Measurements from ENCODE around the gene PSMC1. TPM values are rescaled to one million over a fixed set of nuclear protein-coding genes. Genes with fewer than 3 reads are reported as not detected.

The PSMC1 gene
- total RNA-seq, 3 donors from 2014 or later = 74.4 to 170 (median 117) TPM

DNA sequence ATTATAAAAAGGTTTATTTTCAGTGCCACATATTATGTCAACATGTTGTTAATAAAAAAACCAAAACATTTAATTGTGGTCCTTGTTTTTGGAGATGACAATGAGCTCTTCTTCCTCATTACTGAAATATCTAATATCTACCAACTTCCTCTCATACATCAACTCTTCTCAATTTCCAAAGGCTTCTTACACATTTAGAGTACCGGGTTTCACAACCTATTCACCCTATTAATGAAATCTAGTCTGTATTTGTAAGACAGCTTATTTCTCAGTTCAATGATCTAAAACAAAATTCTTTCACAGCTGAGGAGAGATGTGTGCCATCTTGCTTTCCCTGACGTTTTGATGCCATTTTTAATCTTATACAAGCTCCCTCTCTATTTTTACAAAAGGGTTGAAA lies 60.9 kb downstream of the PSMC1 start:
- Histone ChIP-seq H3K4me1 (no peaks in the 10 kb centered on the region), H3K4me3 (no peak overlapping the region), H3K36me3 (peaks cover 8% of the 10 kb centered on the region), H3K27ac (no peak overlapping the region), H3K27me3 (no peaks in the 10 kb centered on the region), H3K9me3 (no peaks in the 10 kb centered on the region)
- TF ChIP-seq, protein P1, sequence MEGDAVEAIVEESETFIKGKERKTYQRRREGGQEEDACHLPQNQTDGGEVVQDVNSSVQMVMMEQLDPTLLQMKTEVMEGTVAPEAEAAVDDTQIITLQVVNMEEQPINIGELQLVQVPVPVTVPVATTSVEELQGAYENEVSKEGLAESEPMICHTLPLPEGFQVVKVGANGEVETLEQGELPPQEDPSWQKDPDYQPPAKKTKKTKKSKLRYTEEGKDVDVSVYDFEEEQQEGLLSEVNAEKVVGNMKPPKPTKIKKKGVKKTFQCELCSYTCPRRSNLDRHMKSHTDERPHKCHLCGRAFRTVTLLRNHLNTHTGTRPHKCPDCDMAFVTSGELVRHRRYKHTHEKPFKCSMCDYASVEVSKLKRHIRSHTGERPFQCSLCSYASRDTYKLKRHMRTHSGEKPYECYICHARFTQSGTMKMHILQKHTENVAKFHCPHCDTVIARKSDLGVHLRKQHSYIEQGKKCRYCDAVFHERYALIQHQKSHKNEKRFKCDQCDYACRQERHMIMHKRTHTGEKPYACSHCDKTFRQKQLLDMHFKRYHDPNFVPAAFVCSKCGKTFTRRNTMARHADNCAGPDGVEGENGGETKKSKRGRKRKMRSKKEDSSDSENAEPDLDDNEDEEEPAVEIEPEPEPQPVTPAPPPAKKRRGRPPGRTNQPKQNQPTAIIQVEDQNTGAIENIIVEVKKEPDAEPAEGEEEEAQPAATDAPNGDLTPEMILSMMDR (IDR thresholded peaks at IDR 0.05) = no peak
- TF ChIP-seq POLR2A (IDR thresholded peaks at IDR 0.05) = no peak
- TF ChIP-seq POLR2AphosphoS5 (IDR thresholded peaks at IDR 0.05) = no peak
- no peak for DNase-seq (ENCODE audit: low spot score in 2 of 2)
- intact Hi-C loops (cut with DNase I; ENCODE audit: low total_unique reads) = no loop called here

DNA sequence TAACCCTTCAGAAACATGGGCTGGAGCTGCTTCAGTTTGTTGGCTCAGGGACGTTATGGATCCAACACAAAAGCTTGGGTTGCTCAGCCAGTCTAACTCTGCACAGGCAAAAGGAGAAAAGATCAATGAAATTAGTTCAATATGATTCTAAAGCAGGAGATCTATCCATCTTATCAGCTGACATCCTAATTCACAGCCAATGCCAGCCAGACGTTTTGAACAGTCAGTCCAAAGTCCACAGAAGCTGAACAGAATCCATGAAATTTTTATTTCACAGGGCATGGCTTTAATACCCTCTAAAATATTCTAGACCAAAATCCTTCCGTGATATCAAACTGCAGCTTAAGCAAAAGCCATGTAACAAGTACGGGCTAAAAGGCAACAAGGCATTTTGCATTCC lies 61.7 kb downstream of the PSMC1 start:
- no peaks in the 10 kb centered on the region for H3K27me3 ChIP-seq
- DNase-seq (ENCODE audit: low spot score in 2 of 2) = no peak
- peaks cover 8% of the 10 kb centered on the region for H3K36me3 ChIP-seq
- TF ChIP-seq POLR2AphosphoS5 (IDR thresholded peaks at IDR 0.05) (no peak), POLR2A (IDR thresholded peaks at IDR 0.05) (no peak)
- TF ChIP-seq, protein P1 (IDR thresholded peaks at IDR 0.05) = no peak
- no peaks in the 10 kb centered on the region for H3K9me3 ChIP-seq
- H3K27ac ChIP-seq = no peak overlapping the region
- no peak overlapping the region for H3K4me3 ChIP-seq
- intact Hi-C loops (cut with DNase I; ENCODE audit: low total_unique reads) = no loop called here
- H3K4me1 ChIP-seq = no peaks in the 10 kb centered on the region

DNA sequence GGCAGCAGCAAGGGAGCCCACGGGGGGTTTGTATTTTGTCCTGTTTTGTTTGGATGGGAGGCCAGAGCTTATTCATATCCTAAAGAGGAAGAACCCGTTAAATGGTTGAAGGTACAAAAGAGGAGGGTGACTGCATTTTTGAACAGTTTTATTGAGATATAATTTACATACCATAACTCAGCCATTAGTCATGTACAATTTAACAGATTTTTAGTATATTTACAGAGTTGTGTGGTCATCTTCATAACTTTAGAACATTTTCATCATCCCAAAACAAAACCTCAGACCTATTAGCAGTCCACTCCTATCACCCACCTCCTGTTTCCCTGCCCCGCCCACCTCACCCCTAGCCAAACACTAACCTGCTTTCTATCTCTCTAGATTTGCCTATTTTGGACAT lies 62.8 kb downstream of the PSMC1 start:
- no peaks in the 10 kb centered on the region for H3K4me1 ChIP-seq
- no peaks in the 10 kb centered on the region for H3K9me3 ChIP-seq
- H3K4me3 ChIP-seq = no peak overlapping the region
- peaks cover 5% of the 10 kb centered on the region for H3K36me3 ChIP-seq
- intact Hi-C loops (cut with DNase I; ENCODE audit: low total_unique reads) = no loop called here
- TF ChIP-seq POLR2AphosphoS5 (IDR thresholded peaks at IDR 0.05) (no peak), POLR2A (IDR thresholded peaks at IDR 0.05) (no peak)
- TF ChIP-seq, protein P1 (IDR thresholded peaks at IDR 0.05) = no peak
- no peak for DNase-seq (ENCODE audit: low spot score in 2 of 2)
- no peak overlapping the region for H3K27ac ChIP-seq
- H3K27me3 ChIP-seq = no peaks in the 10 kb centered on the region

DNA sequence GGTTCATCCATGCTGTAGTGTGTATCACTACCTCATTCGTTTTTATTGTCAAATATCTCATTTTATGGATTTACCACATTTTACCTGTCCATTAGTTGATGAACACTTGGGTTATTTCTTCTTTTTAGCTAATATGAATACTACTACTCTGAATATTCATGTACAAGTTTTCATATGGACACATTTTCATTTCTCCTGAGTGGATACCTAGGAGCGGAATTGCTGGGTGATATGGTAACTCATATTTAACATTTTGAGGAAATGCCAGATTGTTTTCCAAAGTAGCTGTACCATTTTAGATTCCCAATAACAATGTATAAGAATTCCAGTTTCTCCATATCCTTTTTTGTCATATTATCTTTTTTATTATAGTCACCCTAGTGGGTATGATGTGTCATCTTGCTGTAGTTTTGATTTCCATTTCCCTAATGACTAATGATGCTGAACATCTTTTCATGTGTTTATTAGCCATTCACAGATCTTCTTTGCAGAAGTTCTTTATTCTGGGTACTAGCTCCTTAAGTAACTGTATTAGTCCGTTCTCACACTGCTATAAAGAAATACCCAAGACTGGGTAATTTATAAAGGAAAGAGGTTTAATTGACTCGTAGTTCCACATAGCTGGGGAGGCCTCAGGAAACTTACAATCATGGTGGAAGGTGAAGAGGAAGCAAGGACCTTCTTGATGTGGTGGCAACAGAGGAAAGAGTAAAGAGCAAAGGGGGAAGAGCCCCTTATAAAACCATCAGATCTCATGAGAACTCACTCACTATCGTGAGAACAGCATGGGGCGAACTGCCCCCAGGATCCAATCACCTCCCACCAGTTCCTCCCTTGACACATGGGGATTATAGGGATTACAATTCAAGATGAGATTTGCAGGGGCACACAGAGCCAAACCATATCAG lies 63.5 kb downstream of the PSMC1 start:
- intact Hi-C loops (cut with DNase I; ENCODE audit: low total_unique reads) = no loop called here
- Histone ChIP-seq H3K9me3 (no peaks in the 10 kb centered on the region), H3K27me3 (no peaks in the 10 kb centered on the region), H3K4me1 (no peaks in the 10 kb centered on the region), H3K4me3 (no peak overlapping the region), H3K27ac (no peak overlapping the region), H3K36me3 (no peaks in the 10 kb centered on the region)
- TF ChIP-seq, protein P1 (IDR thresholded peaks at IDR 0.05) = no peak
- TF ChIP-seq POLR2A (IDR thresholded peaks at IDR 0.05) (no peak), POLR2AphosphoS5 (IDR thresholded peaks at IDR 0.05) (no peak)
- no peak for DNase-seq (ENCODE audit: low spot score in 2 of 2)

DNA sequence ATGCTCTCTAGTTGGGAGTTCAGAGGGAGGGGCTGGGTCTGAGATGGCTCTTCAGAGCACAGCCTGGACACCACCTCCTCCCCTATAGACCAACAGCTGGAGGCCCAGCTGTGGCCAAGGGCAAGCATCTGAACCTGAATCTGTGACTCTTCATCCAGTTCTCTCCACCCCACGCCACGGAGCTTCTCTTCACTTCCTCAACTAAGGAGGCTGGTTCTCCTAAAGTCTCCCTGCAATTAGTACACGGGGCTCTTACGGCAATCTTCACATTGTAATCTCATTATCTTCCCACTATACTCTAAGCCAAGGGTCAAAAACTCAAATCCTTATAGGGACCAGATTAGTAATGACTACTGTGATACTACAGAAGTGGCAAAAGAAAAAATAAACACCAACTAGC lies 65.5 kb downstream of the PSMC1 start:
- Histone ChIP-seq H3K9me3 (no peaks in the 10 kb centered on the region), H3K36me3 (no peaks in the 10 kb centered on the region), H3K27me3 (no peaks in the 10 kb centered on the region), H3K4me1 (no peaks in the 10 kb centered on the region), H3K27ac (no peak overlapping the region), H3K4me3 (no peak overlapping the region)
- intact Hi-C loops (cut with DNase I; ENCODE audit: low total_unique reads) = no loop called here
- TF ChIP-seq, protein P1 (IDR thresholded peaks at IDR 0.05) = no peak
- TF ChIP-seq POLR2AphosphoS5 (IDR thresholded peaks at IDR 0.05) (no peak), POLR2A (IDR thresholded peaks at IDR 0.05) (no peak)
- no peak for DNase-seq (ENCODE audit: low spot score in 2 of 2)
